ENCODE results near the gene SERPINI1.

DNA sequence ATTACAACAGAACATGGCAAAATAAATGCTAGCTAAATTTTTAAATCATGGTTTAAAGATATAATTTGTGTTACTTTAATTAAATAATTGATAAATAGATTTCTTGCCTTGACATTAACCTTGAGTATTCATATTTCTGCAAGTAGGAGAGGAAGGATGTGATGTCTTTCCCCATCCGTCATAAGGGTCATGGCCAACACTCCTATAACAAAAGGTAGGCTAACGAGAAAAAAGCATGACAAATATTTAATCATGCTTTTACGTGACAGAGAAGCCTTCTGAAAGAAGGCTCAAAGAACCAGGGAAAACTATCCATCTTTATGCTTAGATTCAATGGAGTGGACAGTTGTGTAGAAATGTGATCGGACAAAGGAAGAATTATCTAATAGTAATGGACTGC lies 135.2 kb downstream of the SERPINI1 start:
- TF ChIP-seq, protein P1, sequence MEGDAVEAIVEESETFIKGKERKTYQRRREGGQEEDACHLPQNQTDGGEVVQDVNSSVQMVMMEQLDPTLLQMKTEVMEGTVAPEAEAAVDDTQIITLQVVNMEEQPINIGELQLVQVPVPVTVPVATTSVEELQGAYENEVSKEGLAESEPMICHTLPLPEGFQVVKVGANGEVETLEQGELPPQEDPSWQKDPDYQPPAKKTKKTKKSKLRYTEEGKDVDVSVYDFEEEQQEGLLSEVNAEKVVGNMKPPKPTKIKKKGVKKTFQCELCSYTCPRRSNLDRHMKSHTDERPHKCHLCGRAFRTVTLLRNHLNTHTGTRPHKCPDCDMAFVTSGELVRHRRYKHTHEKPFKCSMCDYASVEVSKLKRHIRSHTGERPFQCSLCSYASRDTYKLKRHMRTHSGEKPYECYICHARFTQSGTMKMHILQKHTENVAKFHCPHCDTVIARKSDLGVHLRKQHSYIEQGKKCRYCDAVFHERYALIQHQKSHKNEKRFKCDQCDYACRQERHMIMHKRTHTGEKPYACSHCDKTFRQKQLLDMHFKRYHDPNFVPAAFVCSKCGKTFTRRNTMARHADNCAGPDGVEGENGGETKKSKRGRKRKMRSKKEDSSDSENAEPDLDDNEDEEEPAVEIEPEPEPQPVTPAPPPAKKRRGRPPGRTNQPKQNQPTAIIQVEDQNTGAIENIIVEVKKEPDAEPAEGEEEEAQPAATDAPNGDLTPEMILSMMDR (IDR thresholded peaks at IDR 0.05) = no peak
- TF ChIP-seq POLR2AphosphoS5 (IDR thresholded peaks at IDR 0.05) (no peak), POLR2A (IDR thresholded peaks at IDR 0.05) (no peak), EP300 (IDR thresholded peaks at IDR 0.05; ENCODE audit: low read depth) (no peak)
